HepG2 (cell line): Measurements from ENCODE around the gene NDUFB5.
A peak's percentile ranks its signal among the peaks of the same experiment; 100 is the strongest.

Source experiments
- AFF4 ChIP-seq: sonication (generic); formaldehyde crosslinking; IDR thresholded peaks from 2 replicates; pipeline ENCODE4 v1.4.0; 2020; ENCODE audit warnings: missing genetic modification reagents
- CBX1 ChIP-seq: IDR thresholded peaks from one replicate; pipeline ENCODE4 v1.6.1; 2016; ENCODE audit warnings: antibody characterized with exemption, low read depth
- EP300 ChIP-seq, 3 experiments: sonication (generic) in 1 of 3; formaldehyde crosslinking in 1 of 3; IDR thresholded peaks; 2 replicates each; pipeline versions ENCODE4 v1.5.1 to v1.6.1; 2011 to 2020; ENCODE audit warnings: low read depth in 2 of 3, low read length in 2 of 3, borderline replicate concordance in 1 of 3, improper control_type of control experiment in 1 of 3, mild to moderate bottlenecking in 1 of 3, missing genetic modification reagents in 1 of 3, moderate library complexity in 1 of 3
- HCFC1 ChIP-seq: fragments of 150-350 bp; IDR thresholded peaks from 2 replicates; pipeline ENCODE4 v1.6.1; 2014; ENCODE audit warnings: low read depth, low read length
- KDM1A ChIP-seq: IDR thresholded peaks from 2 replicates; pipeline ENCODE4 v1.6.1; 2016; ENCODE audit warnings: missing compliant biosample characterization
- POLR2AphosphoS5 ChIP-seq: IDR thresholded peaks from 2 replicates; pipeline ENCODE4 v1.6.1; 2012; ENCODE audit warnings: low read depth, low read length
- RXRA ChIP-seq: sonication (generic); formaldehyde crosslinking; IDR thresholded peaks from 2 replicates; pipeline ENCODE4 v1.5.1; 2020; ENCODE audit warnings: missing genetic modification reagents
- ZKSCAN1 ChIP-seq: fragments of 150-350 bp; IDR thresholded peaks from 2 replicates; pipeline ENCODE4 v1.6.1; 2014; ENCODE audit warnings: low read length
- ZNF543 ChIP-seq: sonication (generic); formaldehyde crosslinking; IDR thresholded peaks from 2 replicates; pipeline ENCODE4 v1.4.0; 2020; ENCODE audit warnings: mild to moderate bottlenecking, missing genetic modification reagents
- TF ChIP-seq, protein P1 (sequence below): sonication (generic); formaldehyde crosslinking; IDR thresholded peaks from 2 replicates; pipeline ENCODE4 v1.4.0; 2020; ENCODE audit warnings: low read depth, mild to moderate bottlenecking, missing genetic modification reagents
- TF ChIP-seq, protein P2 (sequence below): sonication (generic); formaldehyde crosslinking; IDR thresholded peaks from 2 replicates; pipeline ENCODE4 v1.4.0; 2020; ENCODE audit warnings: mild to moderate bottlenecking, missing genetic modification reagents
- TF ChIP-seq, protein P3 (sequence below): sonication (generic); formaldehyde crosslinking; IDR thresholded peaks from 2 replicates; pipeline ENCODE4 v1.5.0; 2020; ENCODE audit warnings: mild to moderate bottlenecking, missing genetic modification reagents, moderate library complexity

- no peak for TF ChIP-seq ZKSCAN1
- TF ChIP-seq, protein P1, sequence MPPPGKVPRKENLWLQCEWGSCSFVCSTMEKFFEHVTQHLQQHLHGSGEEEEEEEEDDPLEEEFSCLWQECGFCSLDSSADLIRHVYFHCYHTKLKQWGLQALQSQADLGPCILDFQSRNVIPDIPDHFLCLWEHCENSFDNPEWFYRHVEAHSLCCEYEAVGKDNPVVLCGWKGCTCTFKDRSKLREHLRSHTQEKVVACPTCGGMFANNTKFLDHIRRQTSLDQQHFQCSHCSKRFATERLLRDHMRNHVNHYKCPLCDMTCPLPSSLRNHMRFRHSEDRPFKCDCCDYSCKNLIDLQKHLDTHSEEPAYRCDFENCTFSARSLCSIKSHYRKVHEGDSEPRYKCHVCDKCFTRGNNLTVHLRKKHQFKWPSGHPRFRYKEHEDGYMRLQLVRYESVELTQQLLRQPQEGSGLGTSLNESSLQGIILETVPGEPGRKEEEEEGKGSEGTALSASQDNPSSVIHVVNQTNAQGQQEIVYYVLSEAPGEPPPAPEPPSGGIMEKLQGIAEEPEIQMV (CRISPR knock-in tag) = no peak
- TF ChIP-seq ZNF543 (CRISPR knock-in tag) = no peak
- TF ChIP-seq POLR2AphosphoS5 = no peak
- TF ChIP-seq, protein P2, sequence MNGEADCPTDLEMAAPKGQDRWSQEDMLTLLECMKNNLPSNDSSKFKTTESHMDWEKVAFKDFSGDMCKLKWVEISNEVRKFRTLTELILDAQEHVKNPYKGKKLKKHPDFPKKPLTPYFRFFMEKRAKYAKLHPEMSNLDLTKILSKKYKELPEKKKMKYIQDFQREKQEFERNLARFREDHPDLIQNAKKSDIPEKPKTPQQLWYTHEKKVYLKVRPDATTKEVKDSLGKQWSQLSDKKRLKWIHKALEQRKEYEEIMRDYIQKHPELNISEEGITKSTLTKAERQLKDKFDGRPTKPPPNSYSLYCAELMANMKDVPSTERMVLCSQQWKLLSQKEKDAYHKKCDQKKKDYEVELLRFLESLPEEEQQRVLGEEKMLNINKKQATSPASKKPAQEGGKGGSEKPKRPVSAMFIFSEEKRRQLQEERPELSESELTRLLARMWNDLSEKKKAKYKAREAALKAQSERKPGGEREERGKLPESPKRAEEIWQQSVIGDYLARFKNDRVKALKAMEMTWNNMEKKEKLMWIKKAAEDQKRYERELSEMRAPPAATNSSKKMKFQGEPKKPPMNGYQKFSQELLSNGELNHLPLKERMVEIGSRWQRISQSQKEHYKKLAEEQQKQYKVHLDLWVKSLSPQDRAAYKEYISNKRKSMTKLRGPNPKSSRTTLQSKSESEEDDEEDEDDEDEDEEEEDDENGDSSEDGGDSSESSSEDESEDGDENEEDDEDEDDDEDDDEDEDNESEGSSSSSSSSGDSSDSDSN (CRISPR knock-in tag) = no peak
- TF ChIP-seq RXRA (CRISPR knock-in tag) = no peak
- TF ChIP-seq, protein P3, sequence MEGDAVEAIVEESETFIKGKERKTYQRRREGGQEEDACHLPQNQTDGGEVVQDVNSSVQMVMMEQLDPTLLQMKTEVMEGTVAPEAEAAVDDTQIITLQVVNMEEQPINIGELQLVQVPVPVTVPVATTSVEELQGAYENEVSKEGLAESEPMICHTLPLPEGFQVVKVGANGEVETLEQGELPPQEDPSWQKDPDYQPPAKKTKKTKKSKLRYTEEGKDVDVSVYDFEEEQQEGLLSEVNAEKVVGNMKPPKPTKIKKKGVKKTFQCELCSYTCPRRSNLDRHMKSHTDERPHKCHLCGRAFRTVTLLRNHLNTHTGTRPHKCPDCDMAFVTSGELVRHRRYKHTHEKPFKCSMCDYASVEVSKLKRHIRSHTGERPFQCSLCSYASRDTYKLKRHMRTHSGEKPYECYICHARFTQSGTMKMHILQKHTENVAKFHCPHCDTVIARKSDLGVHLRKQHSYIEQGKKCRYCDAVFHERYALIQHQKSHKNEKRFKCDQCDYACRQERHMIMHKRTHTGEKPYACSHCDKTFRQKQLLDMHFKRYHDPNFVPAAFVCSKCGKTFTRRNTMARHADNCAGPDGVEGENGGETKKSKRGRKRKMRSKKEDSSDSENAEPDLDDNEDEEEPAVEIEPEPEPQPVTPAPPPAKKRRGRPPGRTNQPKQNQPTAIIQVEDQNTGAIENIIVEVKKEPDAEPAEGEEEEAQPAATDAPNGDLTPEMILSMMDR (CRISPR knock-in tag) = peak; percentile 83
- TF ChIP-seq HCFC1 = no peak
- TF ChIP-seq AFF4 = no peak
- TF ChIP-seq CBX1 = no peak
- no peak for TF ChIP-seq KDM1A (CRISPR knock-in tag)
- TF ChIP-seq EP300 (IDR thresholded peaks at IDR 0.05; ENCODE audit: low read depth in 2 of 2, low read length in 2 of 2) = no peak
- no peak for TF ChIP-seq EP300 (CRISPR knock-in tag; IDR thresholded peaks at IDR 0.05; ENCODE audit: borderline replicate concordance)
Measured at GRCh38 chr3:179558742-179559364, 45.7 kb upstream of the NDUFB5 start.
